Esophagus muscularis mucosa (tissue), 4 donors: Measurements from ENCODE around the gene CCDC177.

Source experiments
- CTCF ChIP-seq, 3 experiments: fragments of 200-600 bp in 2 of 3; fragments of 450-650 bp in 1 of 3; sonication (generic) in 2 of 3; IDR thresholded peaks; one replicate each; pipeline ENCODE4 v1.5.1; 2017 to 2019; ENCODE audit warnings: antibody characterized with exemption in 3 of 3, mild to moderate bottlenecking in 2 of 3, moderate library complexity in 1 of 3
- EP300 ChIP-seq: sonication (generic); formaldehyde crosslinking; IDR thresholded peaks from one replicate; pipeline ENCODE4 v1.6.1; 2017; ENCODE audit warnings: antibody characterized with exemption
- POLR2AphosphoS5 ChIP-seq, 2 donors: sonication (generic); formaldehyde crosslinking; IDR thresholded peaks; one replicate each; pipeline ENCODE4 v1.6.1; 2017; ENCODE audit warnings: antibody characterized with exemption in 2 of 2

DNA sequence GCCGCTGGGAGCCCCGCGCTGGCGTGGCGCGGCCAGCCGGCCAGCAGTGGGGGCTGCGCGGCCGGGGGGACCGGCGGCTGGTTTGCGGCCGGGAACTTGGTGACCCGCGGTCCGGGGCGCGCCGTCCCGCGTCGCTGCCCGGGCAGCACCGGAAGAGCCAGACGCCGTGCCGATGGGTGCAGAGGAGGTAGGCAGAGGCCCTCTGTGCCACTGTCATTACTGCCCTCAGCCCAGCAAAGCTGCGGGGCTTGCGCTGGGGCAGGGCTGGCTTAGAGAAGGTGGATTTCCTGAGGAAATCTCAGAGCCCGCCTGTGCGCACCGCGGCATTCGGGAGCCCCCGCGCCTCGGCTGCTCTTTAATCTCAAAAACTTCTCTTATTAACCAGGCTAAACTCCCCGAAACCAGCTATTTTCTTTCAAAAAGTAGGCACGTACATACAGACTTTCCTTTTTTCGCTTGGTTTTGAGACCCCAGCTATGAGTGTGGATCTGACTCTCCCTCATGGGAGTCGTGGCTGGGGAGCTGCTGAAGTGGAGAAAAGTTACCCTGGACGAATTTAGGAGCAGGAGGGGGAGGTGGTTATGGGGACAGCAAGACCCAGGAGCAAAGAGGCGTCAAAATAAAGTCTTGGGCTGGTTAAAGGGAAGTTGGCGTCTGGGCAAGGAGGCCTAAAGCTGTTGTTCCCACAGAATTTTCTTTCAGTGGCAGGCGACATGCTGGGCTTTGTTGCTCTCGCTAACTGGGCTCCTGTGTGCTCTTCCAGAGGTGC is 37.5 kb upstream of the CCDC177 start:
- no peak for TF ChIP-seq CTCF (IDR thresholded peaks at IDR 0.05)
- no peak for TF ChIP-seq POLR2AphosphoS5 (IDR thresholded peaks at IDR 0.05)
- no peak for TF ChIP-seq EP300
